PC-3 (cell line): ENCODE results near the gene MICU1. TPM values are rescaled to one million over a fixed set of nuclear protein-coding genes. Genes with fewer than 3 reads are reported as not detected.
A peak's percentile ranks its signal among the peaks of the same experiment; 100 is the strongest.

Experiments used
- ATAC-seq: fragments of 200-7000 bp; cut with Tn5 transposase; 2 replicates; pipeline ENCODE4 v1.9.1; 2020; ENCODE audit warnings: mild to moderate bottlenecking, moderate library complexity
- BruUV-seq: library from RNA; stranded (reverse); fragments of 400-500 nt; replicated peaks from 2 replicates; lab custom pipeline; 2021; lab: Mats Ljungman, UMichigan
- CTCF ChIA-PET: fragments of 300-600 bp; sonication (Branson Sonifier 250); formaldehyde crosslinking; loops from one replicate; lab custom pipeline; 2022; ENCODE audit warnings: antibody characterized with exemption; lab: Charles Lee
- POLR2A ChIA-PET: fragments of 300-600 bp; sonication (Branson Sonifier 250); formaldehyde crosslinking; loops from one replicate; lab custom pipeline; 2022; ENCODE audit warnings: antibody characterized with exemption; ENCODE audit not compliant: unreplicated experiment; lab: Charles Lee
- DNase-seq: peaks from one replicate; pipeline ENCODE4 v3.0.0-alpha.2; 2015
- H2AFZ ChIP-seq: fragments of 300-600 bp; sonication (generic); 2 replicates; pipeline ENCODE4 v1.6.0; 2016; ENCODE audit warnings: antibody characterized with exemption, low read length
- H3F3A ChIP-seq: fragments of 300-600 bp; sonication (generic); one replicate; pipeline ENCODE4 v1.6.0; 2017; ENCODE audit warnings: antibody characterized with exemption, low read length, control low read depth, mild to moderate bottlenecking; ENCODE audit not compliant: unreplicated experiment
- H3K27ac ChIP-seq: fragments of 300-600 bp; sonication (generic); 2 replicates; pipeline ENCODE4 v1.5.1; 2016; ENCODE audit warnings: mild to moderate bottlenecking, low read length
- H3K27me3 ChIP-seq: fragments of 300-600 bp; sonication (generic); 2 replicates; pipeline ENCODE4 v1.6.1; 2016; ENCODE audit warnings: low read length, mixed read lengths
- H3K36me3 ChIP-seq: fragments of 300-600 bp; sonication (generic); 2 replicates; pipeline ENCODE4 v1.6.1; 2016; ENCODE audit warnings: low read depth, mixed run types, low read length, mixed read lengths
- H3K4me1 ChIP-seq: fragments of 300-600 bp; sonication (generic); 2 replicates; pipeline ENCODE4 v1.5.1; 2016; ENCODE audit warnings: low read length; ENCODE audit not compliant: insufficient read depth
- H3K4me2 ChIP-seq: fragments of 300-600 bp; sonication (generic); 2 replicates; pipeline ENCODE4 v1.6.0; 2016; ENCODE audit warnings: low read length
- H3K4me3 ChIP-seq: fragments of 300-600 bp; sonication (generic); 2 replicates; pipeline ENCODE4 v1.5.1; 2016; ENCODE audit warnings: mild to moderate bottlenecking, low read length, mixed read lengths
- H3K79me2 ChIP-seq: fragments of 300-600 bp; sonication (generic); 2 replicates; pipeline ENCODE4 v1.6.1; 2017; ENCODE audit warnings: low read length, mixed read lengths
- H3K9ac ChIP-seq: fragments of 300-600 bp; sonication (generic); 2 replicates; pipeline ENCODE4 v1.6.0; 2016; ENCODE audit warnings: mild to moderate bottlenecking, low read length
- H3K9me2 ChIP-seq: fragments of 300-600 bp; sonication (generic); replicated peaks from 2 replicates; pipeline ENCODE4 v1.6.1; 2016; ENCODE audit warnings: mixed run types, low read length, mixed read lengths
- H3K9me3 ChIP-seq: fragments of 300-600 bp; sonication (generic); 2 replicates; pipeline ENCODE4 v1.6.1; 2016; ENCODE audit warnings: low read length, mixed read lengths
- H4K20me1 ChIP-seq: fragments of 300-600 bp; sonication (generic); 2 replicates; pipeline ENCODE4 v1.6.1; 2016; ENCODE audit warnings: low read length, mixed read lengths
- EZH2 ChIP-seq: fragments of 300-600 bp; sonication (generic); IDR thresholded peaks from one replicate; pipeline ENCODE4 v1.6.1; 2017; ENCODE audit warnings: antibody characterized with exemption, mild to moderate bottlenecking, low read length; ENCODE audit not compliant: unreplicated experiment
- EZH2phosphoT487 ChIP-seq: fragments of 300-600 bp; sonication (generic); IDR thresholded peaks from 2 replicates; pipeline ENCODE4 v1.6.1; 2018; ENCODE audit warnings: mild to moderate bottlenecking, antibody characterized with exemption, low read length, borderline replicate concordance
- intact Hi-C: fragments of 100-400 bp; cut with micrococcal nuclease; formaldehyde crosslinking; loops from 2 replicates; pipeline ENCODE4 v1.9.0; 2023
- total RNA-seq: library from RNA; depleted of rRNA; stranded (reverse); fragments of >200 nt; gene quantifications from 2 replicates; pipeline ENCODE4 v1.2.3, GENCODE V29; 2014
- TF ChIP-seq, protein P1 (sequence below): fragments of 300-600 bp; sonication (generic); conservative IDR thresholded peaks from 2 replicates; pipeline ENCODE4 v1.5.1; 2017; ENCODE audit warnings: antibody characterized with exemption, low read depth, mild to moderate bottlenecking, low read length

MICU1 gene
- total RNA-seq, 1 experiment from 2014 or later: 19.8 TPM

DNA sequence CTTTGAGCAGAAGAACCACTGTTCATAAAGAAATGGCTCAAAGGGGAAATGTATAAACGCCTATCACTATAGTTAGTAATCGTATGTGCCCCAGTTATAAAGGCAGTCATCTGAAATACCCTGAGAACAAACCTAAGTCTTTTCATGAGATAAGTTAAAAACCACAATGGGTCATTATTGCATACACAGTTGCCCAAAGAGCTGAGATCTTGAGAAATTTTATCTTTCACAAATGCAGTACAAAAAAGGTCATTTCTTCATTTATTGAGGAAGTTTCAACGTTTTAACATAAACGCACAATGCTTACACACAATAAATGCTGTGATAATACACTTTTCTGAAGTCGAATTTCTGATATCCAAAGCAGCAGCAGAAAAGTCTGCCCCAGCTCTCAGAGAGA, 114.4 kb downstream of the MICU1 start:
- no peaks in the 10 kb centered on the region for H3K79me2 ChIP-seq
- no TSS peak for BruUV-seq
- intact Hi-C loops: no loop called here

DNA sequence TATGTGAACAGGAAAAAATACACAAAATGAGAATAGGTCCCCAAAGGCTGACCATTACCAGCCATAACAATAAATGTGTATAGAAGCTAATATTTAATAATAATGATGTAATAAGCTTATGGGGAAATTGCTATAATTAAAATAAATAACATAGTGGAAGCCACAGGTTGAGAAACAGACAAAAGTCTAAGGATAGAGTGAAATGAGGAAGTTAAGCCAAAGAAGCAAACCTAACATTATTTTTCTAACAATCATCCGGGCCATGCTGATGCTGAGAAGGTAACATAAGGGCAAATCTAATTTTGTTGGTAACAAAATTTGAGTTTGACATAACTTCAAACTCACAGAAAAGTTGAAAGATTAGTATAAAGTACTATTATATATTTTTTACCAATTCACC, 115.9 kb downstream of the MICU1 start:
- no TSS peak for BruUV-seq
- Histone ChIP-seq H3K36me3 (no peaks in the 10 kb centered on the region), H3K4me3 (no peak overlapping the region), H3F3A (no peaks in the 10 kb centered on the region), H3K79me2 (no peaks in the 10 kb centered on the region), H2AFZ (no peak overlapping the region), H3K9me3 (no peaks in the 10 kb centered on the region), H3K27ac (no peak overlapping the region), H3K4me1 (no peaks in the 10 kb centered on the region), H3K9ac (no peak overlapping the region), H3K4me2 (no peak overlapping the region), H3K9me2 (no peaks in the 10 kb centered on the region), H3K27me3 (no peaks in the 10 kb centered on the region), H4K20me1 (no peaks in the 10 kb centered on the region)
- ATAC-seq (no peak), DNase-seq (no peak)
- POLR2A ChIA-PET: no interaction called here
- intact Hi-C loops: no loop called here
- no peak for TF ChIP-seq EZH2phosphoT487
- TF ChIP-seq, protein P1, sequence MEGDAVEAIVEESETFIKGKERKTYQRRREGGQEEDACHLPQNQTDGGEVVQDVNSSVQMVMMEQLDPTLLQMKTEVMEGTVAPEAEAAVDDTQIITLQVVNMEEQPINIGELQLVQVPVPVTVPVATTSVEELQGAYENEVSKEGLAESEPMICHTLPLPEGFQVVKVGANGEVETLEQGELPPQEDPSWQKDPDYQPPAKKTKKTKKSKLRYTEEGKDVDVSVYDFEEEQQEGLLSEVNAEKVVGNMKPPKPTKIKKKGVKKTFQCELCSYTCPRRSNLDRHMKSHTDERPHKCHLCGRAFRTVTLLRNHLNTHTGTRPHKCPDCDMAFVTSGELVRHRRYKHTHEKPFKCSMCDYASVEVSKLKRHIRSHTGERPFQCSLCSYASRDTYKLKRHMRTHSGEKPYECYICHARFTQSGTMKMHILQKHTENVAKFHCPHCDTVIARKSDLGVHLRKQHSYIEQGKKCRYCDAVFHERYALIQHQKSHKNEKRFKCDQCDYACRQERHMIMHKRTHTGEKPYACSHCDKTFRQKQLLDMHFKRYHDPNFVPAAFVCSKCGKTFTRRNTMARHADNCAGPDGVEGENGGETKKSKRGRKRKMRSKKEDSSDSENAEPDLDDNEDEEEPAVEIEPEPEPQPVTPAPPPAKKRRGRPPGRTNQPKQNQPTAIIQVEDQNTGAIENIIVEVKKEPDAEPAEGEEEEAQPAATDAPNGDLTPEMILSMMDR: no peak
- TF ChIP-seq EZH2: no peak
- CTCF ChIA-PET: no interaction called here

More for the DNA sequence above, 114.4 kb downstream of the MICU1 start:
- H3K36me3 ChIP-seq: no peaks in the 10 kb centered on the region
- ChIA-PET CTCF (no interaction called here), POLR2A (no interaction called here)
- no peak overlapping the region for H3K4me2 ChIP-seq
- TF ChIP-seq, protein P1: no peak
- TF ChIP-seq EZH2phosphoT487 (no peak), EZH2 (no peak)
- DNase-seq (no peak), ATAC-seq (no peak)
- no peak overlapping the region for H3K27ac ChIP-seq
- no peaks in the 10 kb centered on the region for H3K4me1 ChIP-seq
- H3K9ac ChIP-seq: no peak overlapping the region
- H3F3A ChIP-seq: no peaks in the 10 kb centered on the region
- no peak overlapping the region for H3K4me3 ChIP-seq
- no peaks in the 10 kb centered on the region for H3K27me3 ChIP-seq
- H4K20me1 ChIP-seq: no peaks in the 10 kb centered on the region
- no peaks in the 10 kb centered on the region for H3K9me2 ChIP-seq
- H3K9me3 ChIP-seq: no peaks in the 10 kb centered on the region
- H2AFZ ChIP-seq: no peak overlapping the region

DNA sequence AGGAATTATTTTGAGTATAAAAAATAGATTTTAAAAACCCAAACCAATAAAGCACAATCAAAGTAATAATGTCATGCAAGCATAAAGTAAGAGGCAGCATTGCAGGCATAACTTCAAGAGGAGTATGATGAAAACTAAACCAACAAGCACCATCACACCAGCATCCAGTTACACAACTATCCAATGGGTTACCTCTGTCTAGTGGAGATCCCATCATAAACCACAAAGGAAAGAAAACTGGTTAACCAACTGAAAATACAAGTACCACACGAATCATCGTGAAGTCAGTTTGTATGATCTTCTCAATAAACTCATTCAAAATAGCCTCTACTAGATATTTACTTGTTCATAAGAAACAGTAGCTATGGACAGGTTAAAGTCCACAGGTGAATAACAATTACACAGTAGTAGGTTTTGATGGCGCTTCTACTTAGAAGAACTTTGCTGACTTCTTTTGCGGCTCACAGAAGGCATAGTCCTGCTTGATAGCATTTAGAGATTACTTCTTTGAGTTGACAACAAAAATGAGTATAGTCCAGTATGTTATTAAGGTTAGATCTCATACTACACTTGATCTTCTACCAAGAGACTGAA, 116.6 kb downstream of the MICU1 start:
- no peak for ATAC-seq
- Histone ChIP-seq H3K9me3 (no peaks in the 10 kb centered on the region), H3K36me3 (no peaks in the 10 kb centered on the region), H3F3A (no peaks in the 10 kb centered on the region), H4K20me1 (no peaks in the 10 kb centered on the region), H3K79me2 (no peaks in the 10 kb centered on the region), H3K27me3 (no peaks in the 10 kb centered on the region), H3K9ac (no peak overlapping the region), H3K4me3 (no peak overlapping the region), H3K4me2 (no peak overlapping the region), H2AFZ (no peak overlapping the region), H3K27ac (no peak overlapping the region), H3K4me1 (no peaks in the 10 kb centered on the region), H3K9me2 (no peaks in the 10 kb centered on the region)
- CTCF ChIA-PET: no interaction called here
- no TSS peak for BruUV-seq
- TF ChIP-seq EZH2phosphoT487 (no peak), EZH2 (no peak)
- TF ChIP-seq, protein P1: no peak
- DNase-seq: peak; percentile 32
- intact Hi-C loops: no loop called here
- POLR2A ChIA-PET: no interaction called here
